HG02588 (cell line): Measurements from ENCODE around the gene ZRANB1.
"Not testable (repeated sequence)": the region's sequence is repeated elsewhere in the genome, so short reads cannot be mapped to it uniquely, and the experiment has no call there.

Experiments used
- ATAC-seq: cut with Tn5 transposase; IDR thresholded peaks from one replicate; pipeline ENCODE4 v1.9.1; 2021; ENCODE audit warnings: mild to moderate bottlenecking, moderate library complexity; ENCODE audit not compliant: unreplicated experiment

The ZRANB1 gene

GRCh38 chr10:124962421-124962820 is 20.5 kb downstream of the ZRANB1 start:
- no peak for ATAC-seq

- no peak for ATAC-seq
Observed at GRCh38 chr10:124963866-124964720, 22.2 kb downstream of the ZRANB1 start.

GRCh38 chr10:124966008-124966407 is 24.1 kb downstream of the ZRANB1 start:
- no peak for ATAC-seq

GRCh38 chr10:124967255-124967654 is 25.3 kb downstream of the ZRANB1 start:
- no peak for ATAC-seq

GRCh38 chr10:124971276-124971675 is 29.4 kb downstream of the ZRANB1 start:
- ATAC-seq, result no peak

GRCh38 chr10:124972637-124973036 is 30.7 kb downstream of the ZRANB1 start:
- ATAC-seq, result no peak

- ATAC-seq, result no peak
Observed at GRCh38 chr10:124974131-124974530, 32.2 kb downstream of the ZRANB1 start.

GRCh38 chr10:124975977-124976514 is 34.1 kb downstream of the ZRANB1 start:
- peak; percentile 70 for ATAC-seq

GRCh38 chr10:124977161-124977560 is 35.2 kb downstream of the ZRANB1 start:
- no peak for ATAC-seq

GRCh38 chr10:124977648-124978375 is 35.9 kb downstream of the ZRANB1 start:
- no peak for ATAC-seq

GRCh38 chr10:124978376-124978725 is 36.4 kb downstream of the ZRANB1 start:
- no peak for ATAC-seq

- no peak for ATAC-seq
Observed at GRCh38 chr10:124983321-124983720, 41.4 kb downstream of the ZRANB1 start.

- no peak for ATAC-seq
Observed at GRCh38 chr10:124984376-124984775, 42.5 kb downstream of the ZRANB1 start.

GRCh38 chr10:124985162-124985561 is 43.2 kb downstream of the ZRANB1 start:
- ATAC-seq, result no peak

- ATAC-seq, result no peak
Observed at GRCh38 chr10:124987788-124988187, 45.9 kb downstream of the ZRANB1 start.

GRCh38 chr10:124988753-124989152 is 46.8 kb downstream of the ZRANB1 start:
- ATAC-seq, result not testable (repeated sequence)

- no peak for ATAC-seq
Observed at GRCh38 chr10:124989526-124989925, 47.6 kb downstream of the ZRANB1 start.

- ATAC-seq, result no peak
Observed at GRCh38 chr10:124990671-124991625, 49.0 kb downstream of the ZRANB1 start.

GRCh38 chr10:124991835-124992234 is 49.9 kb downstream of the ZRANB1 start:
- ATAC-seq, result no peak

- ATAC-seq, result no peak
Observed at GRCh38 chr10:124992462-124993344, 50.8 kb downstream of the ZRANB1 start.
